Testis (tissue), 3 donors: ENCODE measurements around the gene CYP3A4. TPM values are rescaled to one million over a fixed set of nuclear protein-coding genes. Genes with fewer than 3 reads are reported as not detected.

ENCODE experiments used
- DNase-seq: peaks from one replicate; pipeline ENCODE4 v3.0.0-alpha.2; 2019
- H3K27ac ChIP-seq, 2 donors: fragments of 200-600 bp; sonication (generic); one replicate each; pipeline ENCODE4 v1.5.1; 2019
- H3K27me3 ChIP-seq: fragments of 200-600 bp; sonication (generic); one replicate; pipeline ENCODE4 v1.5.1; 2019
- H3K36me3 ChIP-seq: fragments of 200-600 bp; sonication (generic); one replicate; pipeline ENCODE4 v1.5.1; 2017; ENCODE audit warnings: low read depth; ENCODE audit errors: missing control alignments
- H3K4me1 ChIP-seq: fragments of 200-600 bp; sonication (generic); one replicate; pipeline ENCODE4 v1.5.1; 2019
- H3K4me3 ChIP-seq, 2 donors: fragments of 200-600 bp; sonication (generic); one replicate each; pipeline ENCODE4 v1.5.1; 2017 to 2019
- H3K9me3 ChIP-seq: fragments of 200-600 bp; sonication (generic); one replicate; pipeline ENCODE4 v1.5.1; 2017
- CTCF ChIP-seq, 3 experiments: fragments of 450-650 bp in 2 of 3; fragments of 200-600 bp in 1 of 3; sonication (generic) in 1 of 3; IDR thresholded peaks; one replicate each; pipeline ENCODE4 v1.5.1; 2016 to 2019; ENCODE audit warnings: antibody characterized with exemption in 3 of 3, mild to moderate bottlenecking in 2 of 3, moderate library complexity in 1 of 3
- POLR2A ChIP-seq: fragments of 450-650 bp; IDR thresholded peaks from one replicate; pipeline ENCODE4 v1.6.1; 2017; ENCODE audit warnings: antibody characterized with exemption, mild to moderate bottlenecking, moderate library complexity
- WGBS, 2 donors: methylation state at CpG; one replicate each; pipeline ENCODE4 v1.1.5; 2018; 5-methylcytosine and 5-hydroxymethylcytosine counted together
- intact Hi-C: fragments of 100-400 bp; cut with DNase I; formaldehyde crosslinking; loops from one replicate; pipeline ENCODE4 v1.15.1; 2023; ENCODE audit warnings: low total_unique reads
- polyA plus RNA-seq: library from polyadenylated mRNA; stranded (reverse); fragments of 350-450 nt; fragmentation: Illumina TruSeq; extraction: RNeasy Lipid Tissue Mini Kit (QIAGEN cat#74804); gene quantifications from one replicate; pipeline ENCODE4 v1.2.3, GENCODE V29; 2014; ENCODE audit warnings: low read depth, low replicate concordance; ENCODE audit not compliant: insufficient read depth
- total RNA-seq, 2 donors: library from RNA; depleted of rRNA; stranded (reverse); fragments of >200 nt; gene quantifications; one replicate each; pipeline ENCODE4 v1.2.3, GENCODE V29; 2016

CYP3A4 gene
- total and polyA plus RNA-seq, 3 donors from 2014 or later, result 0.34 to 1.8 (median 1.3) TPM

DNA sequence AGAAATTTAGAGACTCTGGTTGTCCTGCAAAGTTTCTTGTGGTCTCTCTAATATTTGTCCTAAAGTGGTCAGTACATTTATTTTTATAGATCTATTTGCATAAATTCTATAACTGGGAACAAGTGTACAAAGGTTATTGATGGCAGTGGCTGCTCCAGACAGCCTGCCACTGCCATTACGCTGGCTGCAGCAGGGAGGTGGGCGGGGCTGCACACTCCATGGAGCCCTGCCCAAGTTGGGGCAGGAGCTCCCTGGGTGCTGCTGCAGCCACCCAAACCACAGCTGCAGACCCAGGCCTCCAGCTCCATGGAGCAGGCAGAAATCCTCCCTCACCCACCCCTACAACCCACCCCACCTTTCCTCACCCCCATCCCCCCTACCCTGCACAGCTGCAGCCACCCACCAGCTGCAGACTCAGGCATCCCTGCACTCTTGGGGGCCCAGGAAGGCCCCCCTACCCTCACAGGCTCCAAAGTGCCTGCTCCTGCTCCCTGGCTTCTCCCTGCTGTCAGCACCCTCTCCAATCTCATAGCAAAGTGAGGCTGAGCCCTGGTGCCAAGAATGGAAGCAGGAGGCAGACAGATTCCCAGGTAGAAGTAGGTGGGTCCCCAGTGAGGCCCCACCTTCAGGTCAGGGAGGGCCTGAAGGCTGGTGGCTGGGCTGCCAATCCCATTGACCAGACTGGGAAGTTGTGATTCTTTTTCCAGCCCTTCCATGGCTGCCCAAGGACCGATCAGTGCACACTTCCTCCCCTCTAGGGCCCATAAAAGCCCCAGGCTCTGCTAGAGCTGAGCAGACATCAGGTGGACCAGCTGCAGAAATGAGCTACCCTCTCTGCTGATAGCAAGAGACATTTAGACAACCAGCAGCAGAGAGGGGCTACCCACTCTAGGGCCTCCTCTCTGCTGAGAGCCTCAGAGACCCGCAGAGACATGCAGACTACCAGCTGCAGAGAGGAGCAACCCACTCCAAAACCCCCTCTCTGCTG, 39.0 kb upstream of the CYP3A4 start:
- 70 to 80% methylated on average over 2 to 4 of the region's 4 CpGs for WGBS, 2 donors
- TF ChIP-seq POLR2A (no peak), CTCF (IDR thresholded peaks at IDR 0.05) (no peak)
- intact Hi-C loops, result no loop called here
- H3K27me3 ChIP-seq, result no peaks in the 10 kb centered on the region
- H3K9me3 ChIP-seq, result no peaks in the 10 kb centered on the region
- no peak overlapping the region for H3K4me3 ChIP-seq
- H3K27ac ChIP-seq, result no peak overlapping the region
- DNase-seq, result no peak
- H3K4me1 ChIP-seq, result no peaks in the 10 kb centered on the region
- no peaks in the 10 kb centered on the region for H3K36me3 ChIP-seq

GRCh38 chr7:99820408-99821027, 36.5 kb upstream of the CYP3A4 start:
- H3K4me3 ChIP-seq, result no peak overlapping the region
- WGBS, 2 donors, result 64 to 74% methylated on average over 2 of the region's 2 CpGs
- no peak overlapping the region for H3K27ac ChIP-seq
- intact Hi-C loops, result no loop called here
- no peak for TF ChIP-seq POLR2A
- no peak for TF ChIP-seq CTCF (IDR thresholded peaks at IDR 0.05)
- no peaks in the 10 kb centered on the region for H3K27me3 ChIP-seq
- DNase-seq, result no peak
- H3K36me3 ChIP-seq, result no peaks in the 10 kb centered on the region
- no peaks in the 10 kb centered on the region for H3K4me1 ChIP-seq
- H3K9me3 ChIP-seq, result no peaks in the 10 kb centered on the region

GRCh38 chr7:99808766-99809165, 24.8 kb upstream of the CYP3A4 start:
- Histone ChIP-seq H3K36me3 (no peaks in the 10 kb centered on the region), H3K4me3 (no peak overlapping the region), H3K27ac (no peak overlapping the region), H3K27me3 (no peaks in the 10 kb centered on the region), H3K9me3 (no peaks in the 10 kb centered on the region), H3K4me1 (no peaks in the 10 kb centered on the region)
- intact Hi-C loops, result no loop called here
- TF ChIP-seq CTCF (IDR thresholded peaks at IDR 0.05) (no peak), POLR2A (no peak)
- no peak for DNase-seq
- whole genome bisulfite sequencing, 2 donors, result 77 to 80% methylated on average over 5 of the region's 5 CpGs

- WGBS, 2 donors, result 65% methylated on average over 3 of the region's 3 CpGs
- Histone ChIP-seq H3K4me1 (no peaks in the 10 kb centered on the region), H3K27me3 (no peaks in the 10 kb centered on the region), H3K4me3 (no peak overlapping the region), H3K27ac (no peak overlapping the region), H3K9me3 (no peaks in the 10 kb centered on the region), H3K36me3 (no peaks in the 10 kb centered on the region)
- no peak for TF ChIP-seq CTCF (IDR thresholded peaks at IDR 0.05)
- TF ChIP-seq POLR2A, result no peak
- DNase-seq, result no peak
- intact Hi-C loops, result no loop called here
Measured at GRCh38 chr7:99806839-99807478, 23.0 kb upstream of the CYP3A4 start.
